PC-3 (cell line): ENCODE data around the gene ADAMTSL3.

ENCODE experiments used
- EZH2 ChIP-seq: fragments of 300-600 bp; sonication (generic); IDR thresholded peaks from one replicate; pipeline ENCODE4 v1.6.1; 2017; ENCODE audit warnings: antibody characterized with exemption, mild to moderate bottlenecking, low read length; ENCODE audit not compliant: unreplicated experiment
- EZH2phosphoT487 ChIP-seq: fragments of 300-600 bp; sonication (generic); IDR thresholded peaks from 2 replicates; pipeline ENCODE4 v1.6.1; 2018; ENCODE audit warnings: mild to moderate bottlenecking, antibody characterized with exemption, low read length, borderline replicate concordance
- TF ChIP-seq, protein P1 (sequence below): fragments of 300-600 bp; sonication (generic); conservative IDR thresholded peaks from 2 replicates; pipeline ENCODE4 v1.5.1; 2017; ENCODE audit warnings: antibody characterized with exemption, low read depth, mild to moderate bottlenecking, low read length

DNA sequence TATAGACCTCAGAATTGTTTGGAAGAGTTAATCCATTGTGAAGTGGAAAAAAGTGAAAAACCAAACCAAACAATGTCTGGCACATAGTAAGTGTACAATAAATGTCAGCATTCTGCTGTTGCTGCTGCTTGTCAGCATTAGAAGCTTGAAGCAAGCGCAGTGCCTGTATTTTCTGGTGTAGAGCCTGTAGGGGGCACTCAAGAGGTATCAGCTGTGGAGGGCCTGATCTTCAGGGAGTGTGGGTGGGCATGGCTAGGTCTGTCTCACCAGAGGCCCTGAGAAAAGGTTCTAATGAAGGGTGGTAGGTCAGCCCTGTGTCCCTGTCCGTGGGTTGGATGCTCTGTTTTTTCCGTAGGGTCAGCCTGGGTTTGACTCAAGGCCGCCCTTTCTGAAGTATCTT lies 3.6 kb downstream of the ADAMTSL3 start:
- TF ChIP-seq, protein P1, sequence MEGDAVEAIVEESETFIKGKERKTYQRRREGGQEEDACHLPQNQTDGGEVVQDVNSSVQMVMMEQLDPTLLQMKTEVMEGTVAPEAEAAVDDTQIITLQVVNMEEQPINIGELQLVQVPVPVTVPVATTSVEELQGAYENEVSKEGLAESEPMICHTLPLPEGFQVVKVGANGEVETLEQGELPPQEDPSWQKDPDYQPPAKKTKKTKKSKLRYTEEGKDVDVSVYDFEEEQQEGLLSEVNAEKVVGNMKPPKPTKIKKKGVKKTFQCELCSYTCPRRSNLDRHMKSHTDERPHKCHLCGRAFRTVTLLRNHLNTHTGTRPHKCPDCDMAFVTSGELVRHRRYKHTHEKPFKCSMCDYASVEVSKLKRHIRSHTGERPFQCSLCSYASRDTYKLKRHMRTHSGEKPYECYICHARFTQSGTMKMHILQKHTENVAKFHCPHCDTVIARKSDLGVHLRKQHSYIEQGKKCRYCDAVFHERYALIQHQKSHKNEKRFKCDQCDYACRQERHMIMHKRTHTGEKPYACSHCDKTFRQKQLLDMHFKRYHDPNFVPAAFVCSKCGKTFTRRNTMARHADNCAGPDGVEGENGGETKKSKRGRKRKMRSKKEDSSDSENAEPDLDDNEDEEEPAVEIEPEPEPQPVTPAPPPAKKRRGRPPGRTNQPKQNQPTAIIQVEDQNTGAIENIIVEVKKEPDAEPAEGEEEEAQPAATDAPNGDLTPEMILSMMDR, result peak; percentile 62
- no peak for TF ChIP-seq EZH2
- TF ChIP-seq EZH2phosphoT487, result no peak
